GM10266 (cell line): Measurements from ENCODE around the gene PKD2L1.

Experiments used
- DNase-seq: peaks from one replicate; pipeline ENCODE4 v3.0.0; 2012; ENCODE audit errors: extremely low spot score
- TF ChIP-seq, protein P1 (sequence below): IDR thresholded peaks from 2 replicates; pipeline ENCODE4 v1.5.1; 2012; ENCODE audit warnings: mild to moderate bottlenecking, low read depth; ENCODE audit not compliant: control insufficient read depth, insufficient read depth; ENCODE audit errors: missing control alignments

The PKD2L1 gene

DNA sequence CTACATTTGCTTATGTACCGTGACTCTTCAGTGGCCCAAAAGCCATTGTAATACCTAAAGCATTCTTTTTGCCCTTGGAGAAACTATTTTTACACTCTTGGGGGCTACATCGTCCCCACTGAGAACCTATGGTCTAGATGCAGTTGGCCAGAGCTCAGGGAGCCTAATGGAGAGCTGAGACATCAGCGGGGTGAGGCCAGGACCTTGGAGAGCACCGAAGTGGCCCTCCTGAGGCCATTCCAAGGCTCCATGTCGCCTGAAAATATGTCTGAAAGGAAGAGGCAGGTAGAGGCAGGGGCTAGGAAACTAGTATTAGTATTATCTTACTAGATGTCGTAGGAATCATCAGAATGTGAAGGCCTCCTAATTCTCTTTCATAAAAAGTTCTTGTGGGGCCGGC is 4.9 kb downstream of the PKD2L1 start:
- TF ChIP-seq, protein P1, sequence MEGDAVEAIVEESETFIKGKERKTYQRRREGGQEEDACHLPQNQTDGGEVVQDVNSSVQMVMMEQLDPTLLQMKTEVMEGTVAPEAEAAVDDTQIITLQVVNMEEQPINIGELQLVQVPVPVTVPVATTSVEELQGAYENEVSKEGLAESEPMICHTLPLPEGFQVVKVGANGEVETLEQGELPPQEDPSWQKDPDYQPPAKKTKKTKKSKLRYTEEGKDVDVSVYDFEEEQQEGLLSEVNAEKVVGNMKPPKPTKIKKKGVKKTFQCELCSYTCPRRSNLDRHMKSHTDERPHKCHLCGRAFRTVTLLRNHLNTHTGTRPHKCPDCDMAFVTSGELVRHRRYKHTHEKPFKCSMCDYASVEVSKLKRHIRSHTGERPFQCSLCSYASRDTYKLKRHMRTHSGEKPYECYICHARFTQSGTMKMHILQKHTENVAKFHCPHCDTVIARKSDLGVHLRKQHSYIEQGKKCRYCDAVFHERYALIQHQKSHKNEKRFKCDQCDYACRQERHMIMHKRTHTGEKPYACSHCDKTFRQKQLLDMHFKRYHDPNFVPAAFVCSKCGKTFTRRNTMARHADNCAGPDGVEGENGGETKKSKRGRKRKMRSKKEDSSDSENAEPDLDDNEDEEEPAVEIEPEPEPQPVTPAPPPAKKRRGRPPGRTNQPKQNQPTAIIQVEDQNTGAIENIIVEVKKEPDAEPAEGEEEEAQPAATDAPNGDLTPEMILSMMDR = no peak
- no peak for DNase-seq

DNA sequence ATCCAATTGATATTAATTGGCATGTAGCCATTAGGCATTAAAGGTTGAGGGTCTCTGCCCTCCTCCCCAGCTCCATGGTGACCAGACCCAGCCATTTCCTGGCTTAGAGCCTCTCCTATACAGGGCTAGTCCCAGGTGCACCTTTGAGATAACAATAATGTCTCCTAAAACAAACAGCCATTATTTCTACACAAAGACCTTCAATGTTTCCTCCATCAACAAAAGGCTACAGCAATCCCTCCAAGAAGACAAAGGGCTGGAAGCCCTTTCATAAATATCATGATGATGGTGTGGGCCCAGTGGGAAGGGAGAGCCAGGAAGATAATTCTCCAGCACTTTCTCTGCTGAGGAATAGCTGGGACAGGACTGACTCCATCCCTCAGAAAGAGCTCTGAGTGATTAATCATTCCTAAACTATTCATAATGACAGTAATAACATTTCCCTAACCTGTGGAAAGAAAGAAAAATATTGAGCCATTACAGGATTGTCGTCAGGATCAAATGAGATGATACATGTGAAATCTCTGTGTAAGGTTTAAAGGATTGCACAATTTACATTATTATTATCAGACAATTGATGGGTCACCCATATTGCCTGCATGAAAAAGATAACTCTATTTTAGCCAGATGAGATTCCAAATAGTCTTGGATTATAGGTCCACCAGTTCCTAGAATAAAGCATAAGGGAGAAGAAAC is 10.2 kb downstream of the PKD2L1 start:
- no peak for DNase-seq
- TF ChIP-seq, protein P1 = no peak

DNA sequence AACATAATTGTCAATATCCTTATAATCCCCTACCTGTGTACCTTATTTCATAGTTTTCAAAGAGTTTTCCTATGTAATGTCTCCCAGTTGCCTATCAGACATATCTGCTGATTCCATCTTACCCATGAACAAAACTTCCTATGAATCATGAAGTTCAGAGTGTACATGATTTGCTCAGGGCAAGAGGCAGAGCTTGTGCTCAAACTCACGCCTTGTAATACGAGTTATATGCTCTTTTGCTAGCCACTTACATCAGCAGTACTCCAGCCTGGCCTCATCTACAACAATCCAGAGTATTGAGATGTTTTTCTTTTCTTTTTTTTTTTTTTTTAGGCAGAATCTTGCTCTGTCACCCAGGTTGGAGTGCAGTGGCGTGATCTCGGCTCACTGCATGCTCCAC is 11.8 kb downstream of the PKD2L1 start:
- TF ChIP-seq, protein P1 = no peak
- DNase-seq = no peak

DNA sequence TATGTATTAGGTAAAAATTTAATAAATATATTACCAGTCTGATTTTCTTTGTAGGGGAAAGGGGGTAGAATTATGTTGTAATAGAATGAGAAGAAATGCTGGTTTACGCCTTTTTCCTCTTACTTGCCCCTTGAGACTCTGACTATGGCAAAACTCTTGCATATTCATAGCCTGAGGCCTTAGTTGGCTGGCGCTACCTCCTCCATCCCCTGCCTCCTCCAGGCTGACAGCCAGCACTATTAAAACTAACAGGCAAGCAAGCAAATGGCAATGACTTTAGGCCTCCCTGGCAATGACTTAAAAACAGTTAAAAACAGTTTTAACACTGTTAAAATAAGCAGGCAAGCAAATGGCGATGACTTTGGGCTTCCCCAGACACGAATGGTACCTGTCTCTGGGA is 14.4 kb downstream of the PKD2L1 start:
- no peak for DNase-seq
- TF ChIP-seq, protein P1 = no peak

DNA sequence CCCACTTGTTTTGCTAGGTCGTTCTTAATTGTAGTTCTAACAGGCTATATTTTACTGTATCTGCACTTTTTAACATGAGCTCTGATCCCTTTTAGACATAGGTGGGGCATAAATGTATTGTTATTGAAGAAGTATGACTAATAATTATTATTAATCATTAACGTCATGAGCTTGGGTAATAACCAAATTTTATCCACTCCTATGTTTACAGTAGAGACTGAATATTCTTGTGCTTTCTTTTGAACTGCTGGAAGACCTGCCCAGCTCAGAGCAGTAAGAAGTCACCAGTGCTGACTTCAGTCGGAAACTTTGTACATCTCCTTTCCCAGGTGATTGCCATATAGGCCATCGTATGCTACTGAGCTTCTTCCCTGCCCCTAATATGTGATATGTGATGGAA is 18.7 kb downstream of the PKD2L1 start:
- TF ChIP-seq, protein P1 = no peak
- DNase-seq = no peak

DNA sequence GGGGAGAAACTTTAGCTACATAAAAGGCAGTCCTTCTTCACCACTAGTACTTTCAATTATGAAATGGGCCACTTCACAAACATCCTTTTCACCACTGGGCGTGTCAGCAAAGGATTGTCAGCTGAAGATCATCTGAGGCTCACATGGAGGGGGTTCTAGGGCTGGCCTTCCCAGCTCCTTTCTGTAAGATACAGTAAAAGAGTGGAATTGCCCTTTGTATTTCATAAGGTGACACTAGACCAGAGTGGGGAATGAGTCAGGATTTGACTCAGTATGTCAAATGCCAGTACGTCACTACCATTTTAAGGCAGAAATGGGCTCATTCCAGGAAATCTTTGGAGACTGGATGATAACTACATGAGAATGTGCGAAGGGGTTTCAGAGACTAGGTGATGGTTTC is 22.3 kb downstream of the PKD2L1 start:
- DNase-seq = no peak
- TF ChIP-seq, protein P1 = no peak

DNA sequence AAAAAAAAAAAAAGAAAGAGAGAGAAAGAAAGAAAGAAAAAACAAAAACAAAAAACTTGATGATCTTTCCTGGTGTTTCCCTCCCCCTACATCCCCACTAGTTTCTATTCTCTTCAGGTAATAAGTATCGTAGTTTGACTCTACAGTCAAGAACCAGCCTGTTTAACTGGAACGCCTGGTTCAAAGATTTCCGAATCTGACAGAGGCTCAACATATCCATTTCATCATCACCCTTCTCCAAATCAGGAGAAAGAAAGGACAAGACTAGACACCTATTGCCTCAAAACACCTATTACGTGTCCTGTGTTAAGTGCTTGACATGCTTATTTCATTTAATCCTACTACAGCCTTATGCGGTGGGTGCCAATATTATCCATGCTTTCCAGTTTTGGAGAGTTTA is 23.2 kb downstream of the PKD2L1 start:
- DNase-seq = no peak
- TF ChIP-seq, protein P1 = no peak
